Astrocyte (in vitro differentiated cells and primary cell): ENCODE data around the gene MX2.

Experiments
- EZH2 ChIP-seq: IDR thresholded peaks from 2 replicates; pipeline ENCODE4 v1.6.1; 2012; ENCODE audit warnings: mild to moderate bottlenecking, low read length, inconsistent platforms; ENCODE audit not compliant: insufficient read depth
- TF ChIP-seq, protein P1 (sequence below): IDR thresholded peaks from 2 replicates; pipeline ENCODE4 v1.5.1; 2011; ENCODE audit warnings: low read depth, mild to moderate bottlenecking, inconsistent platforms, low read length, moderate library complexity; ENCODE audit not compliant: insufficient read depth

DNA sequence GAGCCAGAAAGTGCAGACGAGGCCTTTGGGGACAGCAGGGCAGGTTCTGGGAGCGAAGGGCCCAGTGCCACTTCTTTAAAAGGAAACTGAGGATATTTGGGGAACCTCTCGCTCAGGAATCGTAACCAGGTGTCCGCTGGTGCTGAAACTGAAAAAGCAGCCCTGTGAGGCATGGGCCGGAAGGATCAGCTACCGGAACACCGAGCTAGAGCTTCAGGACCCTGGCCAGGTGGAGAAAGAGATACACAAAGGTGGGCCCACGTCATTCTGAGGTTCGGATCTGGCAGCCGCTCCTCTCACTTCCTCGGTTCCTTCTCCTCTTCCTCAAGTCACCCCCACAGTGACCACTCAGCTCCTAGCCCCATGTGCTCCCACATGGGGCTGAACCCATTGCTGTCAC, 18.1 kb downstream of the MX2 start:
- TF ChIP-seq, protein P1, sequence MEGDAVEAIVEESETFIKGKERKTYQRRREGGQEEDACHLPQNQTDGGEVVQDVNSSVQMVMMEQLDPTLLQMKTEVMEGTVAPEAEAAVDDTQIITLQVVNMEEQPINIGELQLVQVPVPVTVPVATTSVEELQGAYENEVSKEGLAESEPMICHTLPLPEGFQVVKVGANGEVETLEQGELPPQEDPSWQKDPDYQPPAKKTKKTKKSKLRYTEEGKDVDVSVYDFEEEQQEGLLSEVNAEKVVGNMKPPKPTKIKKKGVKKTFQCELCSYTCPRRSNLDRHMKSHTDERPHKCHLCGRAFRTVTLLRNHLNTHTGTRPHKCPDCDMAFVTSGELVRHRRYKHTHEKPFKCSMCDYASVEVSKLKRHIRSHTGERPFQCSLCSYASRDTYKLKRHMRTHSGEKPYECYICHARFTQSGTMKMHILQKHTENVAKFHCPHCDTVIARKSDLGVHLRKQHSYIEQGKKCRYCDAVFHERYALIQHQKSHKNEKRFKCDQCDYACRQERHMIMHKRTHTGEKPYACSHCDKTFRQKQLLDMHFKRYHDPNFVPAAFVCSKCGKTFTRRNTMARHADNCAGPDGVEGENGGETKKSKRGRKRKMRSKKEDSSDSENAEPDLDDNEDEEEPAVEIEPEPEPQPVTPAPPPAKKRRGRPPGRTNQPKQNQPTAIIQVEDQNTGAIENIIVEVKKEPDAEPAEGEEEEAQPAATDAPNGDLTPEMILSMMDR: no peak
- no peak for TF ChIP-seq EZH2
